Osteocyte (in vitro differentiated cells): ENCODE results near the gene MARS2. TPM values are rescaled to one million over a fixed set of nuclear protein-coding genes. Genes with fewer than 3 reads are reported as not detected.
A peak's percentile ranks its signal among the peaks of the same experiment; 100 is the strongest.

Source experiments
- DNase-seq: peaks from one replicate; pipeline ENCODE4 v3.0.0; 2021; ENCODE audit warnings: mixed read lengths; ENCODE audit not compliant: unreplicated experiment; ENCODE audit errors: extremely low spot score
- H3K27ac Mint-ChIP-seq: one replicate; pipeline ENCODE4 v1.8.0; 2021; ENCODE audit warnings: mild to moderate bottlenecking, mixed read lengths; ENCODE audit not compliant: unreplicated experiment
- H3K27me3 Mint-ChIP-seq: one replicate; pipeline ENCODE4 v1.8.0; 2021; ENCODE audit warnings: mixed read lengths; ENCODE audit not compliant: unreplicated experiment
- H3K36me3 Mint-ChIP-seq: one replicate; pipeline ENCODE4 v1.8.0; 2021; ENCODE audit warnings: mixed read lengths; ENCODE audit not compliant: unreplicated experiment
- H3K4me1 Mint-ChIP-seq: one replicate; pipeline ENCODE4 v1.8.0; 2021; ENCODE audit warnings: mixed read lengths; ENCODE audit not compliant: unreplicated experiment
- H3K4me3 Mint-ChIP-seq: one replicate; pipeline ENCODE4 v1.8.0; 2021; ENCODE audit warnings: mild to moderate bottlenecking, moderate library complexity, mixed read lengths; ENCODE audit not compliant: unreplicated experiment
- H3K9me3 Mint-ChIP-seq: one replicate; pipeline ENCODE4 v1.8.0; 2021; ENCODE audit warnings: mixed read lengths; ENCODE audit not compliant: unreplicated experiment
- CTCF ChIP-seq: fragments of 200-600 bp; sonication (generic); IDR thresholded peaks from 2 replicates; pipeline ENCODE4 v1.5.0; 2021; ENCODE audit warnings: antibody characterized with exemption, mild to moderate bottlenecking, moderate library complexity
- long read RNA-seq: library from polyadenylated mRNA; unstranded; transcript quantifications from one replicate; pipeline ENCODE4 v2.0.0, GENCODE V29; 2021
- total RNA-seq: library from RNA; stranded (reverse); gene quantifications from 2 replicates; pipeline ENCODE4 v1.2.1, GENCODE V29; 2021

MARS2 gene
- 3.8 and 4.2 TPM in 2 replicates for total RNA-seq
- long read RNA-seq, transcript MARS2-201 (1 exons, 3,019 nt), result major isoform, 14 of 14 reads
- long read RNA-seq, partial matches to known transcripts, result 0 of 14 reads
- long read RNA-seq, other reads (novel, unspliced or antisense), result 0 of 14 reads

- peak within 1 kb of the TSS; percentile 84 for H3K27ac Mint-ChIP-seq
- H3K4me1 Mint-ChIP-seq, result peaks cover 29% of the 10 kb centered on the region
- peaks cover 3% of the 10 kb centered on the region for H3K36me3 Mint-ChIP-seq
- no peaks in the 10 kb centered on the region for H3K9me3 Mint-ChIP-seq
- peak; percentile 97 for DNase-seq
- TF ChIP-seq CTCF, result no peak
- no peaks in the 10 kb centered on the region for H3K27me3 Mint-ChIP-seq
- peak within 1 kb of the TSS; percentile 84 for H3K4me3 Mint-ChIP-seq
Observed at GRCh38 chr2:197705121-197705911, at the start of gene MARS2. TSS of gene MARS2 (plus strand) at chr2:197705369. CDS start at chr2:197705406, 37 bp downstream.

- Mint-ChIP-seq H3K4me3 (no peak overlapping the region), H3K36me3 (peaks cover 20% of the 10 kb centered on the region), H3K27ac (no peak overlapping the region), H3K4me1 (no peaks in the 10 kb centered on the region), H3K27me3 (no peaks in the 10 kb centered on the region), H3K9me3 (peaks cover 8% of the 10 kb centered on the region)
- no peak for DNase-seq
- no peak for TF ChIP-seq CTCF
Observed at GRCh38 chr2:197657562-197657961, 47.6 kb upstream of the MARS2 start.

GRCh38 chr2:197661626-197662025 is 43.5 kb upstream of the MARS2 start:
- H3K4me3 Mint-ChIP-seq, result no peak overlapping the region
- no peak for TF ChIP-seq CTCF
- no peaks in the 10 kb centered on the region for H3K27me3 Mint-ChIP-seq
- no peak for DNase-seq
- H3K4me1 Mint-ChIP-seq, result no peaks in the 10 kb centered on the region
- H3K9me3 Mint-ChIP-seq, result peaks cover 32% of the 10 kb centered on the region
- no peak overlapping the region for H3K27ac Mint-ChIP-seq
- peaks cover 17% of the 10 kb centered on the region for H3K36me3 Mint-ChIP-seq

- H3K4me3 Mint-ChIP-seq, result no peak overlapping the region
- H3K27me3 Mint-ChIP-seq, result no peaks in the 10 kb centered on the region
- TF ChIP-seq CTCF, result no peak
- H3K36me3 Mint-ChIP-seq, result peaks cover 44% of the 10 kb centered on the region
- peaks cover 7% of the 10 kb centered on the region for H3K4me1 Mint-ChIP-seq
- H3K27ac Mint-ChIP-seq, result no peak overlapping the region
- no peak for DNase-seq
- H3K9me3 Mint-ChIP-seq, result peaks cover 63% of the 10 kb centered on the region
Observed at GRCh38 chr2:197666277-197666676, 38.9 kb upstream of the MARS2 start.

- Mint-ChIP-seq H3K4me1 (peaks cover 21% of the 10 kb centered on the region), H3K27ac (no peak overlapping the region), H3K4me3 (no peak overlapping the region), H3K27me3 (no peaks in the 10 kb centered on the region), H3K36me3 (peaks cover 51% of the 10 kb centered on the region), H3K9me3 (peaks cover 57% of the 10 kb centered on the region)
- DNase-seq, result no peak
- TF ChIP-seq CTCF, result no peak
Observed at GRCh38 chr2:197668296-197668695, 36.9 kb upstream of the MARS2 start.
